GM18909 (cell line): ENCODE data around the gene POLR3H.
"Not testable (repeated sequence)": the region's sequence is repeated elsewhere in the genome, so short reads cannot be mapped to it uniquely, and the experiment has no call there.

ENCODE experiments used
- ATAC-seq: cut with Tn5 transposase; IDR thresholded peaks from one replicate; pipeline ENCODE4 v1.9.1; 2021; ENCODE audit warnings: mild to moderate bottlenecking; ENCODE audit not compliant: unreplicated experiment, poor library complexity

POLR3H gene, protein sequence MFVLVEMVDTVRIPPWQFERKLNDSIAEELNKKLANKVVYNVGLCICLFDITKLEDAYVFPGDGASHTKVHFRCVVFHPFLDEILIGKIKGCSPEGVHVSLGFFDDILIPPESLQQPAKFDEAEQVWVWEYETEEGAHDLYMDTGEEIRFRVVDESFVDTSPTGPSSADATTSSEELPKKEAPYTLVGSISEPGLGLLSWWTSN

DNA sequence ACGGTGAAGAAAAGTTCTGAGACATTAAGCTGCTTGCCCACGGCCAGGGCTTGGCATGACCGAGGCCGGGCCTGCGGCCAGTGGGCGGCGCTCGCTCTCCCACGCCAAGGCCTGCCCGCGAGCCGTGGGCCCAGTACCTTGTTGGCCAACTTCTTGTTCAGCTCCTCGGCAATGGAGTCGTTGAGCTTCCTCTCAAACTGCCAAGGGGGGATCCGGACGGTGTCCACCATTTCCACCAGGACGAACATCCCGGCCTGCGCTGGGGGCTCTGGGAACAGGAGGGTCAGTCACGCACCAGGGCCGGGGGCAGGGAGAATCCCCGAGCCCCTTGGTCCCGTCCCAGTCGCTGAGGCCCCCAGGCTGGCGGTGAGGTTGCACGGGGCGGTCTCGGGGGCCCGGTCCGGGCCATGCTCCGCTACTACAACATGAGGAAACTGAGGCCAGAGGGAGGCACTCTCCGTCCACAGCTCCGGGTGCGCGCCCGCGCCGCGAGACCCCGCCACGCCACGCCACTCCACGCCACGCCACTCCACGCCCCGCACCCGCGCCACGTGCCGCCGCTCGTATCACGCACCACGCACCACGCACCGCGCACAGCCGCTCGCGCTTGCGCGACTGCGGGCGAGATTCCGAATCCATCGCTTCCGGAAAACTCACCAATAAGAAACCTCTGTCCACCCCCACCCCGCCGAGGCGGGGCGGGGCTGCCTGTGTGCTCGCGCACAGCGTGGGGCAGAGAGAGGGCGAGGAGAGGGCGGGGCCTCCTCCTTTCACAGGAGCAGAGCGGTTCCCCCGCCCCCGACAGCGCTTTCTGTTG lies at the start of gene POLR3H:
Gene POLR3H, minus strand, starts transcription at position 617 of the 817 bp plus-strand sequence. Its CDS starts 369 bp downstream, at position 248.
- peak; percentile 92 for ATAC-seq

DNA sequence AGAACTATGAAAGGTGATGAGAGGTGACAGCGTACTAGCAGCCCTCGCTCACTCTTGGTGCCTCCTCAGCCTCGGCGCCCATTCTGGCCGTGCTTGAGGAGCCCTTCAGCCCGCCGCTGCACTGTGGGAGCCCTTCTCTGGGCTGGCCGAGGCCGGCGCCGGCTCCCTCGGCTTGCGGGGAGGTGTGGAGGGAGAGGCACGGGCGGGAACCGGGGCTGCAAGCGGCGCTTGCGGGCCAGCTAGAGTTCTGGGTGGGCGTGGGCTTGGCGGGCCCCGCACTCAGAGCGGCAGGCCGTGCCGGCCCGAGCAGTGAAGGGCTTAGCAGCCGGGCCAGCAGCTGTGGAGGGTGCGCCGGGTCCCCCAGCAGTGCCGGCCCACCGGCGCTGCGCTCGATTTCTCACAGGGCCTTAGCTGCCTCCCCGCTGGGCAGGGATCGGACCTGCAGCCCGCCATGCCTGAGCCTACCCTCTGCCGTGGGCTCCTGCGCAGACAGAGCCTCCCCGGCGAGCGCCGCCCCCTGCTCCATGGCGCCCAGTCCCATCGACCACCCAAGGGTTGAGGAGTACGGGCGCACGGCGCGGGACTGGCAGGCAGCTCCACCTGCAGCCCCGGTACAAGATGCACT lies 49.2 kb upstream of the POLR3H start:
- ATAC-seq = not testable (repeated sequence)

DNA sequence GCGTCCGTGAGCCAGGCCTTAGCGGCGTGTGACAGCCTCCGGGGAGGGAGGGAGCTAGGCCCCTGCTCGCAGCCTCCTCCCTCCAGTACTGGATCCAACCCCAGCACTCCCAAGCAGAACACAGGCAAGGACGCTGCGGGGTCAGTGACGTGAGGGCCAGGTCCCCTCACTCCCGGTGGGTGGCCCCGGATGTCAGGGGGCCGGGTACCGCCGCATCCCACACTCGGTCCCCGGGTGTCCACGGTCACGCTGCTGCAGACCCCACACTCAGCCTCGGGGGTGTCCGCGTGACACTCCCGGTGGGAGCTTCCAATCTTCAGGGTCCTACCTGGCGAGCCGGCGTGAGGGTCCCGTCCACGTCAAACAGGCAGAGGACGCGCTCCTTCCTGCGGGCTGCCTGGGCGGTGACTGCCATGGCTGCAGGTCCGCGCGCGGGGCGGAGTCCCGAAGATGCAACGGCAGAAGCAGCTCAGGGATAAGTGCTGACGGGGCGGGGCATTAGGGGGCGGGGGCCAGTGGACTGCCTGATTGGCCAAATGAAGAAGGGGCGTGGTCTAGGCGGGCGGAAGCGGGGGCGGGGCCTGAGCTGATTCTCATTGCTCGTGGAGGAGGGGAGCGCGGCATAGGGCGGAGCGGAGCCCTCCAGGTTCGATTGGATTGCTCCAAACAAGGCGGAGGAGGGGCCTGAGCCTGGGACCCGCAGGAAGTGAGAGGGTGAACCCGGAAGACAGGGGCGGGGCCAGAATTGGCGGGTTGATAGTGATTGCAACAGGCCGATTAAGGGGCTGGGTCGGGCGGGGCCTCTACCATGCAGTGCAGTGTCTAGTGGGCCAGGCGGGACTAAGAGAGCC lies 45.3 kb upstream of the POLR3H start, which contains the start of gene PMM1:
Gene PMM1, minus strand, starts transcription at position 450 of the 851 bp plus-strand sequence. Its CDS starts 35 bp downstream, at position 415.
- ATAC-seq = peak; percentile 86

DNA sequence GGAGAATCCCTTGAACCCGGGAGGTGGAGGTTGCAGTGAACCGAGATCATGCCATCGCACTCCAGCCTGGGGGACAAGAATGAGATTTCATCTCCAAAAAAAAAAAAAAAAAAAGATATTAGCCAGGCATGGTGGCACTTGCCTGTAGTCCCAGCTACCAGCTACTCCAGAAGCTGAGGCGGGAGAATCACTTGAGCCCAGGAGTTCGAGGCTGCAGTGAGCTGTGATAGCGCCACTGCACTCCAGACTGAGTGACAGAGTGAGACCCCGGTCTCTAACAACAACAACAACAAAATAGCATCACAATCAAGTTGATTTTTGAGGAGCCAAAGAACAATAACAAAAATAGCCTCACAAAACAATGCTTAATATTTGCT lies 43.1 kb upstream of the POLR3H start:
- ATAC-seq = no peak

DNA sequence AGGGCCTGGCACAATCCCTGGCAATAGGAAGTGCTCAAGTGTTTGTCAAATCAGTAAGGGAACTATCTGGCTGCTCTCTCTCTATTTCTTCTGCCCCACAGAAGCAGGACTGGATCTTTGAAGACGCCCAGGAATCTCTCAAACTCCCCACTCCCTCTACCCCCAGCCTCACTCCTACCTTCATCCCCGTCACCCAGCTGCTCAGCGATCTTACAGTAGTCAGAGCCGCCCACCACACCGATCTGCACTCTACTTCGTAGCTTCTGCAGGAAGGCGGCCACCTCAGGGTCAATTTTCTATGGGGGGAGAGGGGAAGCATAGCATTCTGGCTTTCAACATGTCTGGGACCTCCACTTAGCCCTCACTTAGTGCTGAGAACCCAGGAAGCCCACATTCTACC lies 41.6 kb upstream of the POLR3H start:
- ATAC-seq = no peak

DNA sequence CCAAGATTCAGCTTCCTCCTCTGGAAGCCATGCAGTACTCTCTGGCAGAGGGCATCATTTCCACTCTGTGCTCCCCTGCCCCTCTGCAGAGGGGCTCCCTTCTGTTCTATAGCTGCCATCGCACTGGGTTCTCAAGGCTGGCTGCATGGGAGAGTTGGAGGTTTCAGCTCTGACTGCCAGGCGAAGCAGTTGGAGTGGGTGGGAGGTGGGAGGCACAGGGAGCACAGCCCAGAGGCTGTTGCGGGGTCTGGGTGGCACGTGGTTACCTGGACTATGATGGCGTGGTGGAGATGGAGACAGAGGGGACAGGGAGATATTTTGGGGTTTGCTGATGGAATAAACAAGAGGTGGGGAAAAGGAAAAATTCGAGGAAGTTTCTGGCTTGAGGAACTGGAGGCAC lies 40.6 kb upstream of the POLR3H start:
- no peak for ATAC-seq

DNA sequence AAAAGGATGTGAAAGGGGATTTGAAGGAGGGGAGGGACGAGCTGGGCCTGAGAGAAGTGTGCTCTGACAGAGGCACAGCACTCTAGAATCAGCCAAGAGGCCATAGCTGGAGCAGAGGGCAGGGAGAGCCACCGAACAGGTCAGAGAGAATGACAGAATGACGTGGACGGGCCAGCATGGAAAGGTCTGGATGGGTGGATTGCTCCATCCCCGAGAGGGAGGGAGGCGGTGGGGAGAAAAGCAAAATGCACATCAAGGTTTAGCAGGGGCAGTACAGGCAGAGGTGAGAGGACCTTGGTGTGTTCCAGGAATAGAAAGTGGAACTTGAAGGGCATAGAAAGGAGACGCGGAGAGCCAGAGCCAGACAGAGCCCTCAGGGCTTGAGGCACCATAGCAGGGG lies 38.4 kb upstream of the POLR3H start:
- no peak for ATAC-seq

DNA sequence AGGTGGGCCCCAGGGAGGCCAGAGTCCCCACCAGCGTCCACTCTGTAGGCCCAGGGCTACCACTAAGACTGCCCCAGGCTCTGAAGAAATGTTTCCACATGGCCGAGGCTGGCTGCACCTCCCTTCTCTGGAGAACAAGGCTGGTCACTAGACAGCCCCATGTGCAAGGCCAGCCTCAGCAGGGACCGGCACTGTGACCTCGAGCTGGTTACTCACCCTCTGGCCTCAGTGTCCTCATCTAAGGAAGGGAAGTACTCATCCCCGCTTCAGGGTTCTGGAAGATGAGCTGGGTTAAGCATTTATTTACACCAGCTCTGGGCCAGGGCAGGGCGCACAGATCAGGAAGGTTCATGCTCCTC lies 35.7 kb upstream of the POLR3H start:
- ATAC-seq = no peak

DNA sequence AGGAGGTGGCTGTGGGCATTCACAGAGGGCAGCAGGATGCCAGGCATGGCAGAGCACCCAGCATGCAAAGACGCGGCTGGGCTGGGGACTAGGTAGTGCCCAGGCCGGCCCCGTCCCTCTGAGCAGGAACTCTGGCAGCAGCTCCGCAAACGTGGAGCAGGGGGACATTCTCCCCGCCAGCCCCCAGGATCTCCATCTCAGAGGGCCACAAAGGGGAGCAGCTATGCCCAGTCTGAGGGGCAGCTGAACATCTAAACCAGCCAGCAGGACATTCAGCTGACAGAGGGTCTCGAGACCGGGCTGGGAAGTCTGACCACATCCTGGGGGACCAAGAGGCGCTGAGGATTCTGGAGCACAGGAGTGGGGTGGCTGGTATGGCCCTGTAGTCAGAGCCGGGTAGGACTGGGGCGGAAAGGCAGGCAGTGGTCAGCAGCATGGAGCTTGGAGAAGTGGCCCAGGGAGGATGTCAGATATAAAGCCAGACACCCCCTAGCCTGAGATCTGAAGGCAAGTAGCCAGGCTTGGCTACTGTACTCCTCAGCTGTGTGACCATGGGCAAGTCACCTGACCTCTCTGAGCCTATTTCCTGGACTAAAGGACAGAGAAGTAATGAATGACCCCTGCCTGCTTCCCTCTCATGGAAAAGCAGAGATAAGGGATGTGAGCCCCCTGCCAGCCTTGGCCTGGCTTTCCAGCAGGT lies 35.2 kb upstream of the POLR3H start:
- no peak for ATAC-seq

DNA sequence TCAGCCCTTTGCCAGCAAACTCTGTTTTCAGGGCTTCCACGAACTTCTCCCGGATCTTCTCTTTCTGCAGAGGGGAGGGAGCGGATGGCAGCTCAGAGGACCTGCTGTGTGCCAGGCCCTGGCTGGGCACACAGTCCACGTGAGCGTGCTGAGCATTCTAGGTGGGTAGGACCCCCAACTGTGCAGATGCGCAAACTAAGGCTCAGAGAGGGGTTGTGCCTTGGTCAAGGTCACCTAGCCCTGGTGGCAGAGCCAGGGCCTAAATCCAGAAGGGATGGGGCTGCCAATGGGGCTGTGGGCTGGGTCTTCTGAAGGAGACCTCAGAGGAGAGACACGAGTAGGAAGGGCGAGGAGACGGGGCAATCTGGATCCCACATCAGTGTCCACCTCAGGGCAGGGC lies 34.5 kb upstream of the POLR3H start:
- no peak for ATAC-seq

DNA sequence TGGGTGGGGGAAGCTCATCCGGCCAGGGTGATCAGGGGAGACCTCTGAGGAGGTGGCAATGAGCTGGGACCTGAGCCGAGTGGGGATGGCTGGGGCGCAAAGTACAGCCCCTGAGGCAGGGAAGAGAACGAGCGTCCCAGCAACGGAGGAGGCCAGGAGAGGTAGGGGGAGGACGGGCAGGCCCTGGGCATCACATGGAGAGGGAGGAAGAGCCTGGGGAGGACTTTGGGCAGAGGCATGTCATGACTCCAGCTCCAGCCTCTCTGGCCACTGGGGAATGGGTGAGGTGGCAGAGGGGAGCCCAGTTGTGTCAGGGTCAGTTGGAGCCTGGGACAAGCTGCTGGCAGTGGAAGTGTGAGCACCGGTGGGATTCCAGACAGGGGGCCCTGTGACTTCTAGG lies 33.8 kb upstream of the POLR3H start:
- ATAC-seq = no peak

DNA sequence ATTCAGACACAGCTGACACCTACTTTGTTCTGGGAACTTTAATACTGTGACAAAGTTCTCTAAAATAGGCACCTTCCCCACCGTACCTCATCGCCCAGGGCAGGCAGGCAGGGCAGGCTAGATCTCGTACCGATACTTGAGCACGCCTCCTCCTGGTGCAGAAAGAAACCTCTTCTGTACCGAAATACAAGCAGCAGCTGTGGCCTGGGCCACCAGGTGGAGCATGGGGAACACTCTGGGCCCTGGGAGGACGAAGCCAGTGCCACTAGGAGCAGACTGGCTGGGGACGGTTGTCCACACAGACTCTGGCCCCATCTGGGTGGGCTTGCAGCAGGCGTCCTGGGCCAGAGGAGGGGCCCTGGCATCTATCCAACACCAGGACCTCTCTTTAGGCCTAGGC lies 32.6 kb upstream of the POLR3H start:
- no peak for ATAC-seq

DNA sequence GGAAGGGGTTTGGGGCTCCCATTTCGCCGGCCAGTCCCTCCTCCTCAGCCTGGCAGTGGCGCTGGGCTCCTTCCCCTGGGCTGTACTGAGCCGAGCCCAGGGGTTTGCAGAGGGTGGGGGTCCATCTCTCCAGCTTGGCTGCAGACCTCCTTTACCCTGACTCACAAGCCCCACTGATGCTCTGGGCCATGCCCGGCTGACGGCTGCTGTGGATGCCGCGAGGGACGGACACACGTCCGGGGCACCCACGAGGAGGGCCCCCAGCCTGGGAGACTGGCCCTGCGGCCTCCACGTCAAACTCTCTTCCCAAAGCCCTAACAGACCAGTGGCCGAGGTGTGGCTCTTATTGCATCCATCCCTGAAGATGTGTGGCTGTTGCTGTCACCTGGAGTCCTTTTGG lies 31.3 kb upstream of the POLR3H start:
- ATAC-seq = no peak

DNA sequence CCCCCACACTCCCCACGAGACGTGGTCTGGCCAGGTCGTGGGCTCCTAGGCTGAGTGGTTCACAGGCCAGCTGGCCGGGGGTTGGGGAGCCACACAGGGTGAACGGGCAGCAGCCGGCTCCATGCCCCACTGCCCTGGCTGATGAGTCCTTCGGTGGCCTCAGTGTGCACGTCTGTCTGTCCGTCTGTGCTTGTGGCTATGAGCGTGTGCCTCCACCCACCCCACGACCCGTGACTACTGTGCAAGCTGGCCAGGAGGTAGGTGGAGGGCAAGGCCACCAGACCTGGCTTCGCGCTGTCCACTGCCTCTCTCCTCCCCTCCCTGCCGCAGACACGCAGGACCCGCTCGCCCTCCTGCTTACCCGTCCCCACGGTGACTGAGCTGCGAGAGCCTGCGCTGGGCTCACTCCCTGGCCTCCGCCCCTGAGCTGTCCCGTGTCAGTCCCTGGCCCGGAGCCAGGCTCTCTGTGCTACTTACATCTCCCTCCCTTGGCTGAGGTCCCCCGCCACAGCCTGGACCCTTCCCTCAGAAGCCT lies 30.6 kb upstream of the POLR3H start:
- no peak for ATAC-seq

DNA sequence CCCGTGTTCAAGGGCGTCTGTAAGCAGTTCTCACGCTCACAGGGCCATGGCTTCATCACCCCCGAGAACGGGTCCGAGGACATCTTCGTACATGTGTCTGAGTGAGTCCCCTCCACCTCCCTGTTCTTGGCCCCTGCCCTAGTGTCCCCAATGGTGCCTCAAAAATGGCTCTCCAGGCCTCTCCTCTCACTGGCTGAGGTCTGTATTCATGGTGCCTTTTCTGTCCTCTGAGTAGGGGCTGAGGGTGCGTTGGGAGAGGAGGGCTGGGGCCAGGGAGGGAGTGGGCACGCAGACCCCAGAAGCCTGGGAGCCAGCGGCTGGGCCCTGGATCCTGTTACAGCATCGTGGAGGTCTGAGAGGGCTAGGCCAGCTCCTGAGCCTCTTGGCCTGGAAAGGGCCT lies 29.4 kb upstream of the POLR3H start:
- no peak for ATAC-seq

DNA sequence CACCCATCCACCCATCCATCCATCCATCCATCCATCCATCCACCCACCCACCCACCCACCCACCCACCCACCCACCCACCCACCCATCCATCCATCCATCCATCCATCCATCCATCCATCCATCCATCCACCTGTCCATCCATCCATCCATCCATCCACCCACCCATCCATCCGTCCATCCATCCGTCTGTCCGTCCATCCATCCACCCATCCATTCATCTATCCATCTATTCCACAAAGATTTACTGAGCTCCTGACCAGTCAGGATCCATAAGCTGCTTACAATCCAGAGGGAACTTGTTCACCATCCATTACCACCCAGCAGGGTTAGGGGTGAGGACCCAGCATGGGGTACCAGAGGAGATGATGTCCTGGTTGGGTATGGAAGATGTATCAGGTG lies 28.0 kb upstream of the POLR3H start:
- ATAC-seq = not testable (repeated sequence)

DNA sequence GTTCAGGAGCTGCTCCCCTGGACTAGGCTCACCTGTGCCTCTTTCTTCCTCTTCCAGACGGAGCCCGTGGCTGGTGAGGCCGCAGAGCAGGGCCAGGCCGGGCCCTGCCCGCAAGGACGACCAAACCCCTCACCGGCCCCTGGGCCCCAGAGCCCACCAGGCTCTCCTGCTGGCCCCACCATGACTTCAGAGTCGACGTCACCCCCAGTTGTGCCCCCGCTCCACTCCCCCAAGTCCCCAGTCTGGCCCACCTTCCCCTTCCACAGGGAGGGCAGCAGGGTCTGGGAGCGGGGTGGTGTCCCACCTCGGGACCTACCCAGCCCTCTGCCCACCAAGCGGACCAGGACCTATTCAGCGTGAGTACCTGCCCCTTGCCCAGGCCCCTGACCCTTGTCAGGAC lies 27.5 kb upstream of the POLR3H start:
- no peak for ATAC-seq

DNA sequence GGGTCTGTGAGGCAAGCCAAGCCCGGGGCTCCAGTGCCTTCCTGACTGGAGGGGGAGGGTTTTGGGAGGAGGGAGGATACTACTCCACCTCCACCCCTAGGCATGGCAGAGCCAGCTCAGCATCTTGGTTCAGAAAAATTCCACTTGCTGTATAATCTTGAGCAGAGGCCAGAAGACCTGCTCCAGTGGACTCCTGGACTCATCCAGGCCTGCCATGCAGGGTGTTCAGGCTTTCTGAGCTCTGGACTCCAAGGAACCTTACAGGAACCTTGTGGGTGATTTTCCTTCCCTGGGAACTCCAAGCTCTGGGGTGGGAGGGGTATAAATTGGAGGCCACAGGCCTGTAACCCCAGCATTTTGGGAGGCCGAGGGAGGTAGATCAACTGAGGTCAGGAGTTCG lies 26.0 kb upstream of the POLR3H start:
- ATAC-seq = no peak

DNA sequence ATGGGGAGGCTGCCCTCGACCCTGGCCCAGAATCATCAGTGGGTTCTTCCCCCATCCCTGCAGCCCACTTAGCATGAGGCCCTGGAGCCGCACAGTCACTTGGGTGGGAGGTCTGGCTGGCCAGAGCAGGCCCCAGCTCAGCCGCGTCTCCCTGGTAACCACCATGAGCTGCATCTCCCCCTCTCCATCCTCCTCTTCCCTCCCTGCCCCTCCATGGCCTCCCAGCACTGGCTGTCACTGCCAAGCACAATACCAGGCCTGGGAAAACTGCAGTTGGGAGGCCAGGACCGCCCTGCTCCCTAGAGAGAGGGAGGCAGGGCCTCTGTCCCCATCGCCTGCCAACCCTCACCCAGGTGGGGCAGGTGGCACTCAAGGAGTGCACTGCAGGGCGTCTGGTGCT lies 24.5 kb upstream of the POLR3H start:
- no peak for ATAC-seq

DNA sequence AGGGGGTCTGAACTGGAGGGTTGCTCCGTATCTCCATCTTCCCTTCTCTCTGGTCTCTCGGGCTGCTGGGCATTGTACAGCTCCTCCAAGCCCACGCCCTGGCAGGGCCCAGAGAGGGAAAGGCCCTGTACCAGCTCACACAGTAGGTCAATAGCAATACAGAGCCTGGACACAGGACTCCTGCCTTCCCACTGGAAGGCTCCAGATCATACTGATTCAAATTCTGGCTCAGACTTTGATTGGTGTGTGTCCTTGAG lies 23.2 kb upstream of the POLR3H start:
- ATAC-seq = no peak
